Keratinocyte (primary cell): ENCODE results near the gene LRATD1. TPM values are rescaled to one million over a fixed set of nuclear protein-coding genes. Genes with fewer than 3 reads are reported as not detected.
A peak's percentile ranks its signal among the peaks of the same experiment; 100 is the strongest.

Source experiments
- DNase-seq: peaks from one replicate; pipeline ENCODE4 v3.0.0-alpha.2; 2011; ENCODE audit warnings: low read depth, missing footprints, low spot score
- FAIRE-seq: peaks from 2 replicates; lab custom pipeline; 2011; peaks lifted over from hg19 to GRCh38; lab: Jason Lieb, UNC
- H2AFZ ChIP-seq: 2 replicates; pipeline ENCODE4 v1.6.0; 2012; ENCODE audit warnings: low read length, control low read depth, inconsistent platforms; ENCODE audit not compliant: control insufficient read depth
- H3K27ac ChIP-seq: 2 replicates; pipeline ENCODE4 v1.5.1; 2011; ENCODE audit warnings: low read length; ENCODE audit not compliant: control insufficient read depth, insufficient read depth
- H3K27me3 ChIP-seq: 3 replicates; pipeline ENCODE4 v1.6.0; 2011; ENCODE audit warnings: low read length; ENCODE audit not compliant: control insufficient read depth, insufficient read depth; ENCODE audit errors: extremely low read depth
- H3K36me3 ChIP-seq, 2 experiments: 2 replicates in 1 of 2; 3 replicates in 1 of 2; pipeline ENCODE4 v1.5.1; 2011; ENCODE audit warnings: low read length in 2 of 2, mild to moderate bottlenecking in 1 of 2; ENCODE audit not compliant: control insufficient read depth in 2 of 2, insufficient read depth in 2 of 2; ENCODE audit errors: extremely low read depth in 1 of 2
- H3K4me1 ChIP-seq: 3 replicates; pipeline ENCODE4 v1.5.1; 2011; ENCODE audit warnings: low read length; ENCODE audit not compliant: control insufficient read depth, insufficient read depth; ENCODE audit errors: extremely low read depth
- H3K4me2 ChIP-seq: 3 replicates; pipeline ENCODE4 v1.6.0; 2011; ENCODE audit warnings: low read depth, low read length; ENCODE audit not compliant: control insufficient read depth, insufficient read depth; ENCODE audit errors: extremely low read depth
- H3K4me3 ChIP-seq, 3 experiments: fragments of 200-600 bp in 1 of 3; sonication (generic) in 1 of 3; 2 replicates in 2 of 3; 3 replicates in 1 of 3; pipeline ENCODE4 v1.5.1; 2011 to 2016; ENCODE audit warnings: low read length in 3 of 3, mild to moderate bottlenecking in 3 of 3, control low read depth in 2 of 3, inconsistent platforms in 1 of 3, low read depth in 1 of 3, mixed read lengths in 1 of 3, mixed run types in 1 of 3, moderate library complexity in 1 of 3; ENCODE audit not compliant: control insufficient read depth in 2 of 3, insufficient read depth in 2 of 3; ENCODE audit errors: extremely low read depth in 1 of 3
- H3K79me2 ChIP-seq: 2 replicates; pipeline ENCODE4 v1.6.0; 2012; ENCODE audit warnings: low read length; ENCODE audit not compliant: control insufficient read depth, insufficient read depth
- H3K9ac ChIP-seq: 3 replicates; pipeline ENCODE4 v1.6.0; 2011; ENCODE audit warnings: low read length; ENCODE audit not compliant: control insufficient read depth, insufficient read depth; ENCODE audit errors: extremely low read depth
- H3K9me1 ChIP-seq: 3 replicates; pipeline ENCODE4 v1.6.0; 2011; ENCODE audit warnings: low read length; ENCODE audit not compliant: control insufficient read depth, insufficient read depth; ENCODE audit errors: extremely low read depth
- H3K9me3 ChIP-seq: 2 replicates; pipeline ENCODE4 v1.5.1; 2012; ENCODE audit warnings: low read depth, low read length; ENCODE audit not compliant: control insufficient read depth
- H4K20me1 ChIP-seq: 3 replicates; pipeline ENCODE4 v1.6.0; 2011; ENCODE audit warnings: low read length; ENCODE audit not compliant: control insufficient read depth, insufficient read depth; ENCODE audit errors: extremely low read depth
- CTCF ChIP-seq, 3 experiments: IDR thresholded peaks in 1 of 3; conservative IDR thresholded peaks in 1 of 3; optimal IDR thresholded peaks in 1 of 3; 2 replicates in 2 of 3; 3 replicates in 1 of 3; pipeline versions ENCODE3 to v1.5.1; 2011; ENCODE audit warnings: low read length in 3 of 3, mild to moderate bottlenecking in 3 of 3, moderate library complexity in 2 of 3, control low read depth in 1 of 3, inconsistent platforms in 1 of 3; ENCODE audit not compliant: insufficient read depth in 2 of 3; ENCODE audit errors: extremely low read depth in 1 of 3
- EZH2 ChIP-seq: IDR thresholded peaks from one replicate; pipeline ENCODE4 v1.6.1; 2012; ENCODE audit warnings: inconsistent platforms, mild to moderate bottlenecking, low read length, moderate library complexity
- dilution Hi-C: fragments of 300-500 bp; cut with MboI; formaldehyde crosslinking; loops from one replicate; pipeline ENCODE4 v1.7.0; 2020; ENCODE audit warnings: low sequenced_read_pairs; ENCODE audit not compliant: extremely low pct_ligation_motif_present
- polyA plus RNA-seq, 5 experiments: library from polyadenylated mRNA; depleted of rRNA in 3 of 5; stranded (reverse) in 3 of 5; stranded (forward) in 1 of 5; unstranded in 1 of 5; fragments of >200 nt; gene quantifications; 1 replicate in 1 of 5; 2 replicates in 3 of 5; 3 replicates in 1 of 5; pipeline versions ENCODE4 v1.2.1 to v1.2.3, GENCODE V29; 2011 to 2012; ENCODE audit warnings: missing spikeins in 2 of 5, low read depth in 1 of 5, low replicate concordance in 1 of 5

The LRATD1 gene
- polyA plus RNA-seq, 1 donor (not counting 4 experiments of a cell fraction or from before 2014, with no cell fraction given), result 4.3 TPM

- peak overlapping the region; percentile 71 for H3K9ac ChIP-seq
- FAIRE-seq, result peak; percentile 69
- TF ChIP-seq EZH2 (no peak), CTCF (optimal IDR thresholded peaks at IDR 0.05 in 1 of 3, IDR thresholded peaks at IDR 0.05 in 1 of 3, conservative IDR thresholded peaks at IDR 0.05 in 1 of 3; ENCODE audit: extremely low read depth in 1 of 3, insufficient read depth in 2 of 3, low read length in 3 of 3) (peak in 2 of 3 experiments; percentile 34 to 57)
- peak overlapping the region; percentile 97 for H3K4me2 ChIP-seq
- peak overlapping the region; percentile 67 to 91 (median 84) for H3K4me3 ChIP-seq
- H2AFZ ChIP-seq, result peak overlapping the region; percentile 92
- H3K27ac ChIP-seq, result peak overlapping the region; percentile 68
- dilution Hi-C loops, result no loop called here
- H3K4me1 ChIP-seq, result peaks cover 17% of the 10 kb centered on the region
- no peaks in the 10 kb centered on the region for H3K9me1 ChIP-seq
- H3K36me3 ChIP-seq, result peaks cover 0 to 1% of the 10 kb centered on the region in 2 experiments
- H3K9me3 ChIP-seq, result no peaks in the 10 kb centered on the region
- H3K79me2 ChIP-seq, result no peaks in the 10 kb centered on the region
- H3K27me3 ChIP-seq, result peaks cover 12% of the 10 kb centered on the region
- no peaks in the 10 kb centered on the region for H4K20me1 ChIP-seq
- DNase-seq, result peak; percentile 44
These were observed 2.9 kb downstream of the LRATD1 start for GRCh38 chr2:14635391-14635871.

- H3K27me3 ChIP-seq, result peaks cover 7% of the 10 kb centered on the region
- no peak overlapping the region for H3K4me3 ChIP-seq
- no peak overlapping the region for H3K9ac ChIP-seq
- dilution Hi-C loops, result no loop called here
- no peaks in the 10 kb centered on the region for H3K9me1 ChIP-seq
- DNase-seq, result no peak
- no peak overlapping the region for H2AFZ ChIP-seq
- H3K27ac ChIP-seq, result no peak overlapping the region
- H3K36me3 ChIP-seq, result peaks cover 0 to 1% of the 10 kb centered on the region in 2 experiments
- no peak overlapping the region for H3K4me2 ChIP-seq
- H4K20me1 ChIP-seq, result no peaks in the 10 kb centered on the region
- FAIRE-seq, result no peak
- H3K9me3 ChIP-seq, result no peaks in the 10 kb centered on the region
- H3K4me1 ChIP-seq, result peaks cover 9% of the 10 kb centered on the region
- no peaks in the 10 kb centered on the region for H3K79me2 ChIP-seq
- no peak for TF ChIP-seq EZH2
- no peak for TF ChIP-seq CTCF (optimal IDR thresholded peaks at IDR 0.05 in 1 of 3, IDR thresholded peaks at IDR 0.05 in 1 of 3, conservative IDR thresholded peaks at IDR 0.05 in 1 of 3; ENCODE audit: extremely low read depth in 1 of 3, insufficient read depth in 2 of 3, low read length in 3 of 3)
These were observed 6.0 kb downstream of the LRATD1 start for GRCh38 chr2:14638488-14638887.
